Common myeloid progenitor, CD34-positive (primary cell): Measurements from ENCODE around the gene ARTN.

ENCODE experiments used
- CTCF ChIA-PET: fragments of 350-600 bp; sonication (Branson Sonifier 250); formaldehyde crosslinking; loops from one replicate; lab custom pipeline; 2021; ENCODE audit warnings: antibody characterized with exemption; lab: Charles Lee
- POLR2A ChIA-PET: fragments of 350-600 bp; sonication (Branson Sonifier 250); formaldehyde crosslinking; loops from one replicate; lab custom pipeline; 2021; ENCODE audit warnings: antibody characterized with exemption; lab: Charles Lee
- DNase-seq, 3 donors: peaks; one replicate each; pipeline versions ENCODE4 v3.0.0 to v3.0.0-alpha.2; 2013
- H3K27ac ChIP-seq, 2 experiments: 1 replicate in 1 of 2; 2 replicates in 1 of 2; pipeline ENCODE4 v1.7.0; 2013; ENCODE audit warnings: inconsistent platforms in 2 of 2, low read length in 2 of 2, mild to moderate bottlenecking in 2 of 2, low read depth in 1 of 2, moderate library complexity in 1 of 2; ENCODE audit not compliant: severe bottlenecking in 2 of 2, insufficient read depth in 1 of 2, poor library complexity in 1 of 2
- H3K27me3 ChIP-seq, 5 experiments: replicated peaks in 2 of 5; 1 replicate in 3 of 5; 2 replicates in 2 of 5; pipeline versions ENCODE4 v1.6.1 to v1.7.0; 2013; ENCODE audit warnings: low read length in 4 of 5, mild to moderate bottlenecking in 2 of 5, moderate library complexity in 2 of 5, inconsistent platforms in 1 of 5; ENCODE audit not compliant: insufficient read depth in 5 of 5, control insufficient read depth in 4 of 5
- H3K36me3 ChIP-seq, 4 experiments: 1 replicate in 2 of 4; 2 replicates in 2 of 4; pipeline versions ENCODE4 v1.6.1 to v1.7.0; 2013; ENCODE audit warnings: low read length in 3 of 4, control low read depth in 1 of 4, mild to moderate bottlenecking in 1 of 4; ENCODE audit not compliant: control insufficient read depth in 4 of 4, insufficient read depth in 4 of 4
- H3K4me1 ChIP-seq, 4 experiments: 1 replicate in 3 of 4; 2 replicates in 1 of 4; pipeline versions ENCODE4 v1.6.1 to v1.7.1; 2013; ENCODE audit warnings: low read length in 3 of 4, mild to moderate bottlenecking in 3 of 4, control low read depth in 1 of 4, inconsistent platforms in 1 of 4, moderate library complexity in 1 of 4; ENCODE audit not compliant: control insufficient read depth in 4 of 4, insufficient read depth in 4 of 4; ENCODE audit errors: control extremely low read depth in 1 of 4
- H3K4me3 ChIP-seq, 7 experiments: 1 replicate in 4 of 7; 2 replicates in 3 of 7; pipeline versions ENCODE4 v1.5.1 to v1.7.0; 2013; ENCODE audit warnings: mild to moderate bottlenecking in 7 of 7, low read length in 6 of 7, moderate library complexity in 6 of 7, inconsistent platforms in 2 of 7, low read depth in 2 of 7, control low read depth in 1 of 7; ENCODE audit not compliant: insufficient read depth in 4 of 7, control insufficient read depth in 1 of 7; ENCODE audit errors: extremely low read depth in 1 of 7
- H3K9me3 ChIP-seq, 5 experiments: 1 replicate in 4 of 5; 2 replicates in 1 of 5; pipeline versions ENCODE4 v1.6.1 to v1.7.1; 2013; ENCODE audit warnings: low read length in 4 of 5, mild to moderate bottlenecking in 2 of 5, inconsistent platforms in 1 of 5, low read depth in 1 of 5, moderate library complexity in 1 of 5; ENCODE audit not compliant: control insufficient read depth in 4 of 5, insufficient read depth in 2 of 5; ENCODE audit errors: control extremely low read depth in 1 of 5
- WGBS: methylation state at CpG from one replicate; pipeline ENCODE4 v1.1.5; 2013; ENCODE audit not compliant: insufficient coverage; 5-methylcytosine and 5-hydroxymethylcytosine counted together

Gene ARTN

DNA sequence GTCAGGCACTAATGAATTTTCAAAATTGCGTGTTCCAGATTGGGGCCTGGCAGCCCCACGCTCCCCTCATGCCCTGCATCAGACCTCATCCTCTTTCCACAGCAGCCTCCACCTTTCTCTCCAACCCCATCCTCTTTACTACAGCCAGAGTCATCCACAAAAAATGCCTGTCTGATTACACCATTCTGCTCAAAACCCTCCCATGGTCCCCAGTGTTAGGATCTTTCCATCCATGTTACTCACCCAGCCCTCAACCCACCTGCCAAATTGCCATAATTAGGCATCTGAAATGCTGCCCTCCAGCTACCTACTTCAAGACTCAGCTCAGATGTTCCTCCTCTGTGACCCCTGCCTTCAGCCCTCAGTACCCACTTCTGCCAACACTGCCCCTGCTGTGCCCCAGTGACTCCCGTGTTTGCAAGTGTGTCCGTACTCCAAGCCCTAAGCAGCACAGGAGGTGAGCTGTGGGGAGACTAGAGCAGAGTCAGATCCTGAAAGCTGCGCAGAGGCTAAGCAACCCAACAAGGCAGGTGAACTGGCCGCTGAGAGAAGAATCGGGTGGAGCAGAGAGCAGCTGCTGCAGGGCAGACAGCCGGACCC, 715 bp upstream of the ARTN start:
- H3K9me3 ChIP-seq = no peaks in the 10 kb centered on the region
- H3K27ac ChIP-seq = no peak overlapping the region
- H3K36me3 ChIP-seq = peaks cover 0 to 9% (median 4%) of the 10 kb centered on the region in 4 experiments
- peak overlapping the region in 4 of 7 experiments; percentile 11 to 69 (median 62) for H3K4me3 ChIP-seq
- H3K4me1 ChIP-seq = peaks cover 0 to 37% (median 25%) of the 10 kb centered on the region in 4 experiments
- WGBS = 31% methylated on average over 8 of the region's 8 CpGs
- peaks cover 0 to 26% (median 3%) of the 10 kb centered on the region in 5 experiments for H3K27me3 ChIP-seq
- ChIA-PET CTCF (interaction anchor here (1.1 to 8.3 kb wide), 8 partner anchors 9 to 405 kb away, joined by 3 to 247 read pairs (median 14); partner anchors contain the start of gene IPO13), POLR2A (interaction anchor here (0.6 to 1.0 kb wide), 2 partner anchors 76 to 170 kb away, joined by 3 to 4 read pairs; no protein-coding TSS in a partner anchor)
- DNase-seq = peak in 1 of 3 donors; percentile 12

DNA sequence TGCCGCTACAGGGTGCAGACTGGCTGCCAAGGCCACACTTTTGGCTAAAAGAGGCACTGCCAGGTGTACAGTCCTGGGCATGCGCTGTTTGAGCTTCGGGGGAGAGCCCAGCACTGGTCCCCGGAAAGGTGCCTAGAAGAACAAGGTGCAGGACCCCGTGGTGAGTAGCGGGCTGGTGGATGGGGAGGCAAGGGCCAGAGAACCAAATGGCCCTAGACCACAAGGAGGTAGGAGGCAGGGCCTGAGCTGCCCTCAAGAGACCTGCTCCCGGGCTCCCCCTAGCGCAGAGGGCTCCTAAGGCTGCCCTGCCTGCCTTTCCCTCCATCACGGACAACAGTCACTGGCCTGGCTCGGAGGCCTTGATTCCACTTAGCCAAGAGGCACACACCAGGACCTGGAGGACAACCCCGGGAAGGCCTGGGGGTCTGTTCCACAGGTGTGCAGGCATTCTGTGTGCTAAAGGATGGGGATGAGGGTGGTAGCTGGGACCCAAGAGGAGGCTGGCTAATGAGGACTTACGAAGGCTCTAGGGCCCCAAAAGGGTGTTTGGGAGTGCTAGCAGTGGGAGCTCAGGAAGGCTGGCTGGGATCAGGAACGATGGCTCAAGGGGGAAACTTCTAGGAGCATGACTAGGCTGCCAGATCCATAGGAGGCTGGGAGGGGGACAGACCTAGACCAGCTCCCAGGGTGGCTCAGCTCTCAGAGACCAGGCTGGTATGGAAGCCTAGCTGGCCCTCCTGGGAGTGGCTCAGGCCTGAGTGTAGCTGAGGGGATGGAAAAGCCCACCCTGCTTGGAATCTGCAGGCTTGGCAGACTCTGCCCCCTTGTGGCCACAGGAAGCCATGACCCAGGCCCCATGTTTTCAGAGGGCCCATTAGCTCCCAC, 742 bp downstream of the ARTN start:
- Histone ChIP-seq H3K27me3 (peaks cover 0 to 26% (median 3%) of the 10 kb centered on the region in 5 experiments), H3K36me3 (peaks cover 0 to 9% (median 4%) of the 10 kb centered on the region in 4 experiments), H3K27ac (no peak overlapping the region), H3K4me1 (peaks cover 0 to 37% (median 25%) of the 10 kb centered on the region in 4 experiments), H3K4me3 (peak overlapping the region in 3 of 7 experiments; percentile 62 to 69 (median 63)), H3K9me3 (no peaks in the 10 kb centered on the region)
- DNase-seq = peak; percentile 42 to 68 (median 63)
- ChIA-PET CTCF (interaction anchor here (0.6 to 8.3 kb wide), 53 partner anchors 8 to 407 kb away, joined by 3 to 247 read pairs (median 5); partner anchors contain the start of genes ATP6V0B, IPO13, KDM4A and PTPRF), POLR2A (interaction anchor here (1.2 to 1.4 kb wide), 2 partner anchors 13 to 171 kb away, joined by 5 read pairs; partner anchors contain the start of gene IPO13)
- 23% methylated on average over 12 of the region's 13 CpGs for WGBS

DNA sequence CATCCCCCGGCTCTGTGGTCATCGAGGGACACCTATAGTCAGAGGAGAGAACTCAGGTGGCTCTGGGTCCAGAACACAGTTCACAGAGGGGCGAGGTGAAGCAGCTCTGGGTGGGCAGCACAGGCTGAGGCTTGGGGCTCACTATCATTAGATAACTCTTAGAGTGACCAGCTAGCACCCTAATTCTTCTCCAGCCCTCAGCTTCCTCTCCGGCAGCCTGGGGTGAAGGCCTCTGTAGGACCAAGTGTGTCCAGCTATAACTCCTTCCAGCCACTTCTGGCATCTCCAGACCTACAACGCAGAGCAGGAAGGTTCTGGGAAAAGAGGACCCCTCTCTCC, 1.4 kb downstream of the ARTN start:
- ChIA-PET CTCF (interaction anchor here (0.6 to 8.3 kb wide), 52 partner anchors 9 to 407 kb away, joined by 3 to 247 read pairs (median 5); partner anchors contain the start of genes IPO13, KDM4A, PTPRF and ST3GAL3), POLR2A (interaction anchor here (1.2 to 1.4 kb wide), 2 partner anchors 12 to 172 kb away, joined by 5 read pairs; partner anchors contain the start of gene IPO13)
- no peak for DNase-seq
- WGBS = 58% methylated on average over 2 of the region's 5 CpGs
- Histone ChIP-seq H3K4me3 (no peak overlapping the region), H3K36me3 (peaks cover 0 to 4% (median 2%) of the 10 kb centered on the region in 4 experiments), H3K27ac (no peak overlapping the region), H3K9me3 (no peaks in the 10 kb centered on the region), H3K4me1 (peaks cover 0 to 37% (median 25%) of the 10 kb centered on the region in 4 experiments), H3K27me3 (peaks cover 0 to 26% (median 3%) of the 10 kb centered on the region in 5 experiments)

DNA sequence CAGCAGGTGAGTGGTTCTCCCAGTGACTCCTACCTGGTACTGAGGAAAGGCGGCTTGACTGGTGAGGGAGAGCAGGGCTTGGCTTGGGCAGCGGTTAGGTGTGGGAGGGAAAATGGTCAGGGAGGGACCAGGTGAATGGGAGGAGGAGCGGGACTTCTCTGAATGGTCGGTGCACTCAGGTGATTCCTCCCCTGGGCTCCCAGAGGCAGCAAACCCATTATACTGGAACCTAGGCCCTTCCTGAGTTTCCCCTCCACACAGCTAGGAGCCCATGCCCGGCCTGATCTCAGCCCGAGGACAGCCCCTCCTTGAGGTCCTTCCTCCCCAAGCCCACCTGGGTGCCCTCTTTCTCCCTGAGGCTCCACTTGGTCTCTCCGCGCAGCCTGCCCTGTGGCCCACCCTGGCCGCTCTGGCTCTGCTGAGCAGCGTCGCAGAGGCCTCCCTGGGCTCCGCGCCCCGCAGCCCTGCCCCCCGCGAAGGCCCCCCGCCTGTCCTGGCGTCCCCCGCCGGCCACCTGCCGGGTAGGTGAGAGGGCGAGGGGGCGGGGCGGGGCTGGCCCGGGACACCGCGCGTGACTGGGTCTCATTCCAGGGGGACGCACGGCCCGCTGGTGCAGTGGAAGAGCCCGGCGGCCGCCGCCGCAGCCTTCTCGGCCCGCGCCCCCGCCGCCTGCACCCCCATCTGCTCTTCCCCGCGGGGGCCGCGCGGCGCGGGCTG, 2.3 kb downstream of the ARTN start:
- Histone ChIP-seq H3K9me3 (no peaks in the 10 kb centered on the region), H3K36me3 (no peaks in the 10 kb centered on the region), H3K4me3 (peak overlapping the region; percentile 13 to 79 (median 41)), H3K4me1 (peaks cover 0 to 37% (median 25%) of the 10 kb centered on the region in 4 experiments), H3K27me3 (peaks cover 0 to 26% (median 3%) of the 10 kb centered on the region in 5 experiments), H3K27ac (no peak overlapping the region)
- CTCF ChIA-PET = interaction anchor here (0.8 to 8.3 kb wide), 25 partner anchors 11 to 406 kb away, joined by 3 to 247 read pairs (median 7); partner anchors contain the start of genes IPO13, PTPRF and ST3GAL3
- DNase-seq = no peak
- POLR2A ChIA-PET = interaction anchor here (1.2 kb wide), 1 partner anchor 172 kb away, joined by 5 read pairs; no protein-coding TSS in a partner anchor
- 7% methylated on average over 23 of the region's 48 CpGs for WGBS

DNA sequence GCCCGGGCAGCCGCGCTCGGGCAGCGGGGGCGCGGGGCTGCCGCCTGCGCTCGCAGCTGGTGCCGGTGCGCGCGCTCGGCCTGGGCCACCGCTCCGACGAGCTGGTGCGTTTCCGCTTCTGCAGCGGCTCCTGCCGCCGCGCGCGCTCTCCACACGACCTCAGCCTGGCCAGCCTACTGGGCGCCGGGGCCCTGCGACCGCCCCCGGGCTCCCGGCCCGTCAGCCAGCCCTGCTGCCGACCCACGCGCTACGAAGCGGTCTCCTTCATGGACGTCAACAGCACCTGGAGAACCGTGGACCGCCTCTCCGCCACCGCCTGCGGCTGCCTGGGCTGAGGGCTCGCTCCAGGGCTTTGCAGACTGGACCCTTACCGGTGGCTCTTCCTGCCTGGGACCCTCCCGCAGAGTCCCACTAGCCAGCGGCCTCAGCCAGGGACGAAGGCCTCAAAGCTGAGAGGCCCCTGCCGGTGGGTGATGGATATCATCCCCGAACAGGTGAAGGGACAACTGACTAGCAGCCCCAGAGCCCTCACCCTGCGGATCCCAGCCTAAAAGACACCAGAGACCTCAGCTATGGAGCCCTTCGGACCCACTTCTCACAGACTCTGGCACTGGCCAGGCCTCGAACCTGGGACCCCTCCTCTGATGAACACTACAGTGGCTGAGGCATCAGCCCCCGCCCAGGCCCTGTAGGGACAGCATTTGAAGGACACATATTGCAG, 3.0 kb downstream of the ARTN start:
- H3K27ac ChIP-seq = no peak overlapping the region
- H3K4me3 ChIP-seq = peak overlapping the region; percentile 9 to 79 (median 42)
- CTCF ChIA-PET = interaction anchor here (0.8 to 8.3 kb wide), 4 partner anchors 10 to 172 kb away, joined by 3 to 247 read pairs (median 74); partner anchors contain the start of gene IPO13

More for the DNA sequence above, 3.0 kb downstream of the ARTN start:
- no peaks in the 10 kb centered on the region for H3K9me3 ChIP-seq
- H3K36me3 ChIP-seq = no peaks in the 10 kb centered on the region
- WGBS = 14% methylated on average over 46 of the region's 56 CpGs
- H3K4me1 ChIP-seq = peaks cover 0 to 37% (median 25%) of the 10 kb centered on the region in 4 experiments
- peak; percentile 25 to 76 (median 62) for DNase-seq
- peaks cover 0 to 26% (median 3%) of the 10 kb centered on the region in 5 experiments for H3K27me3 ChIP-seq
- POLR2A ChIA-PET = interaction anchor here (0.9 kb wide), 1 partner anchor 10 kb away, joined by 3 read pairs; the partner anchor contains the start of gene IPO13
